Mesothelial cell of epicardium (in vitro differentiated cells): ENCODE data around the gene SYT6. TPM values are rescaled to one million over a fixed set of nuclear protein-coding genes. Genes with fewer than 3 reads are reported as not detected.

ENCODE experiments used
- DNase-seq, 2 experiments: peaks; one replicate each; pipeline ENCODE4 v3.0.0; 2021; ENCODE audit warnings: low spot score in 2 of 2; ENCODE audit not compliant: unreplicated experiment in 2 of 2
- H3K27ac Mint-ChIP-seq: 2 replicates; pipeline ENCODE4 v1.8.0; 2021; ENCODE audit warnings: mixed read lengths
- H3K27me3 Mint-ChIP-seq: 2 replicates; pipeline ENCODE4 v1.8.0; 2021; ENCODE audit warnings: low read depth, mixed read lengths
- H3K36me3 Mint-ChIP-seq: 2 replicates; pipeline ENCODE4 v1.8.0; 2021; ENCODE audit warnings: mixed read lengths
- H3K4me1 Mint-ChIP-seq: 2 replicates; pipeline ENCODE4 v1.8.0; 2021; ENCODE audit warnings: mixed read lengths
- H3K4me3 Mint-ChIP-seq: 2 replicates; pipeline ENCODE4 v1.8.0; 2021; ENCODE audit warnings: mild to moderate bottlenecking, moderate library complexity, mixed read lengths
- H3K9me3 Mint-ChIP-seq: 2 replicates; pipeline ENCODE4 v1.8.0; 2021; ENCODE audit warnings: mixed read lengths
- CTCF ChIP-seq: fragments of 200-600 bp; sonication (generic); IDR thresholded peaks from one replicate; pipeline ENCODE4 v1.5.0; 2021; ENCODE audit warnings: antibody characterized with exemption; ENCODE audit not compliant: unreplicated experiment
- total RNA-seq: library from RNA; stranded (reverse); gene quantifications from 3 replicates; pipeline ENCODE4 v1.2.1, GENCODE V29; 2021

SYT6 gene
- total RNA-seq, 1 donor from 2014 or later = 0.09 TPM

- TF ChIP-seq CTCF = no peak
- Mint-ChIP-seq H3K27ac (no peak overlapping the region), H3K36me3 (no peaks in the 10 kb centered on the region), H3K9me3 (no peaks in the 10 kb centered on the region), H3K4me3 (no peak overlapping the region), H3K27me3 (peaks cover 10% of the 10 kb centered on the region), H3K4me1 (peaks cover 4% of the 10 kb centered on the region)
- no peak for DNase-seq
Measured at GRCh38 chr1:114135786-114136185, 17.9 kb downstream of the SYT6 start.

- no peak for DNase-seq
- Mint-ChIP-seq H3K27me3 (peaks cover 12% of the 10 kb centered on the region), H3K27ac (no peak overlapping the region), H3K36me3 (no peaks in the 10 kb centered on the region), H3K4me1 (peaks cover 4% of the 10 kb centered on the region), H3K4me3 (no peak overlapping the region), H3K9me3 (no peaks in the 10 kb centered on the region)
- no peak for TF ChIP-seq CTCF
Measured at GRCh38 chr1:114134518-114134917, 19.2 kb downstream of the SYT6 start.

- no peaks in the 10 kb centered on the region for H3K36me3 Mint-ChIP-seq
- no peak overlapping the region for H3K27ac Mint-ChIP-seq
- H3K9me3 Mint-ChIP-seq = no peaks in the 10 kb centered on the region
- no peak for TF ChIP-seq CTCF
- H3K4me3 Mint-ChIP-seq = no peak overlapping the region
- DNase-seq = no peak
- peaks cover 12% of the 10 kb centered on the region for H3K27me3 Mint-ChIP-seq
- H3K4me1 Mint-ChIP-seq = peaks cover 4% of the 10 kb centered on the region
Measured at GRCh38 chr1:114133129-114133528, 20.5 kb downstream of the SYT6 start.

- DNase-seq = no peak
- Mint-ChIP-seq H3K4me1 (peaks cover 4% of the 10 kb centered on the region), H3K27me3 (peaks cover 12% of the 10 kb centered on the region), H3K27ac (no peak overlapping the region), H3K36me3 (no peaks in the 10 kb centered on the region), H3K9me3 (no peaks in the 10 kb centered on the region), H3K4me3 (no peak overlapping the region)
- no peak for TF ChIP-seq CTCF
Measured at GRCh38 chr1:114131526-114132220, 22.0 kb downstream of the SYT6 start.

- Mint-ChIP-seq H3K4me3 (no peak overlapping the region), H3K27ac (no peak overlapping the region), H3K27me3 (peaks cover 12% of the 10 kb centered on the region), H3K36me3 (no peaks in the 10 kb centered on the region), H3K9me3 (no peaks in the 10 kb centered on the region), H3K4me1 (peaks cover 4% of the 10 kb centered on the region)
- no peak for TF ChIP-seq CTCF
- no peak for DNase-seq
Measured at GRCh38 chr1:114130846-114131525, 22.7 kb downstream of the SYT6 start.
